ENCODE measurements around the gene ARHGEF4. TPM values are rescaled to one million over a fixed set of nuclear protein-coding genes. Genes with fewer than 3 reads are reported as not detected.
A peak's percentile ranks its signal among the peaks of the same experiment; 100 is the strongest.

The ARHGEF4 gene
- total and polyA plus RNA-seq, 2 experiments from 2014 or later = 26.0 to 82.2 TPM

DNA sequence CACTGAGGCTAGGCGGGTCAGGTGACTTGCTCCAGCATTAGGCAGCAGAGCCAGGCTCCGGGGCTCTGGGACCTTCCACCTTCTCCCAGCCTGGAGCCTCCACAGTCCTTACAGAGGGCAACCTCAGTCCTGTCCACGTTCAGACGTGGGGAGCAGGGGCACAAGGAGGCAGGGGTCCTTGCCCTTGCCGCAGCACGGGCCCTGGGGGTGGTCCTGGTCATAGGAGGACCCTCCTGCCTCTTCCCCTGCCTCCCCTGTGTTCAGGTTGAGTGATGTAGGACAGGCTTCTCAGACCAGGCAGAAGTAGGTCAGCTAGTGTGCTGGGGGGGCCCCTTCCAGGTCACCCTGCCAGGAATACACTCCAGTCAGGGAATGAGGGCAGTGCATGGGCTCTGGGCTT is 5.4 kb upstream of the ARHGEF4 start:
- Histone ChIP-seq H3K27me3 (peaks cover 12% of the 10 kb centered on the region), H3K9me3 (ENCODE audit: low read depth) (no peaks in the 10 kb centered on the region), H3K4me1 (ENCODE audit: low read depth) (no peaks in the 10 kb centered on the region), H3K4me3 (no peak overlapping the region), H3K27ac (no peak overlapping the region), H3K36me3 (no peaks in the 10 kb centered on the region)
- TF ChIP-seq, protein P1, sequence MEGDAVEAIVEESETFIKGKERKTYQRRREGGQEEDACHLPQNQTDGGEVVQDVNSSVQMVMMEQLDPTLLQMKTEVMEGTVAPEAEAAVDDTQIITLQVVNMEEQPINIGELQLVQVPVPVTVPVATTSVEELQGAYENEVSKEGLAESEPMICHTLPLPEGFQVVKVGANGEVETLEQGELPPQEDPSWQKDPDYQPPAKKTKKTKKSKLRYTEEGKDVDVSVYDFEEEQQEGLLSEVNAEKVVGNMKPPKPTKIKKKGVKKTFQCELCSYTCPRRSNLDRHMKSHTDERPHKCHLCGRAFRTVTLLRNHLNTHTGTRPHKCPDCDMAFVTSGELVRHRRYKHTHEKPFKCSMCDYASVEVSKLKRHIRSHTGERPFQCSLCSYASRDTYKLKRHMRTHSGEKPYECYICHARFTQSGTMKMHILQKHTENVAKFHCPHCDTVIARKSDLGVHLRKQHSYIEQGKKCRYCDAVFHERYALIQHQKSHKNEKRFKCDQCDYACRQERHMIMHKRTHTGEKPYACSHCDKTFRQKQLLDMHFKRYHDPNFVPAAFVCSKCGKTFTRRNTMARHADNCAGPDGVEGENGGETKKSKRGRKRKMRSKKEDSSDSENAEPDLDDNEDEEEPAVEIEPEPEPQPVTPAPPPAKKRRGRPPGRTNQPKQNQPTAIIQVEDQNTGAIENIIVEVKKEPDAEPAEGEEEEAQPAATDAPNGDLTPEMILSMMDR (IDR thresholded peaks at IDR 0.05; ENCODE audit: low read depth, low read length) = no peak
- DNase-seq (ENCODE audit: low read depth in 1 of 2, low spot score in 1 of 2) = no peak

DNA sequence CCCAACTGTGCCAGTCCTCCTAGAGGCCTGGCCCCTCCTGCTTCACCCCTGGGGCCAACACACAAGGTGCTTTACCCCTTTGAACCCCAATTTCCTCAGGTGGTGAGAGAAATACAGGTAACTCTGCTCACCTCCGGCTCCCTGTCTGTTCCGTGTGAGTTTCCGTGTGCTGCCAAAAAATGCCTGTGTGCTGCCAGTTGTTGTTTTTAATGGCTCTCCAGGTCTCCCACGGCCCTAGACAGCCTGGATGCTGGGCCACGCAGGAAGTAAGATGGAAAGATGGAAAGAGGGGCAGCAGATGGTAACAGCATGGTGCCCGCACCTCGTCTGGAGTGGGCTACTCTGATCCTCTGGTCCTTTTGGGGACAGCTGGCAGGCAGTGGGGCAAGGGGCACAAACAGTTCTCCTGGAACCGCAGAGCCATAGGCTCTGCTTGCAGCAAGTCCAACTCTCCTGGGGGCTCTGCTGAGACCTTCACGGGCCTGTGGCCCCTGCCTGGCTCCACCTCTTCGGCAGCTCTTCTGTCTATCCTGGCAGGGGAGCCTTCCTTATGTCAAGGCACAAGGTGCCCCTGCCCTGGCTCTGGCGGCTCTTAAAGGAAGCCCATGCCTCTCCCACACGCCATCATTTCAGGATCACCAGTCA is 4.3 kb upstream of the ARHGEF4 start:
- Histone ChIP-seq H3K4me1 (ENCODE audit: low read depth) (no peaks in the 10 kb centered on the region), H3K9me3 (ENCODE audit: low read depth) (no peaks in the 10 kb centered on the region), H3K4me3 (no peak overlapping the region), H3K27ac (no peak overlapping the region), H3K27me3 (peaks cover 23% of the 10 kb centered on the region), H3K36me3 (no peaks in the 10 kb centered on the region)
- no peak for DNase-seq (ENCODE audit: low read depth in 1 of 2, low spot score in 1 of 2)
- TF ChIP-seq, protein P1 (IDR thresholded peaks at IDR 0.05; ENCODE audit: low read depth, low read length) = no peak

GRCh38 chr2:130834091-130834930 is 2.4 kb upstream of the ARHGEF4 start:
- TF ChIP-seq, protein P1 (IDR thresholded peaks at IDR 0.05; ENCODE audit: low read depth, low read length) = no peak
- Histone ChIP-seq H3K9me3 (ENCODE audit: low read depth) (no peaks in the 10 kb centered on the region), H3K27ac (no peak overlapping the region), H3K4me3 (no peak overlapping the region), H3K27me3 (peaks cover 42% of the 10 kb centered on the region), H3K4me1 (ENCODE audit: low read depth) (no peaks in the 10 kb centered on the region), H3K36me3 (no peaks in the 10 kb centered on the region)
- peak; percentile 16 to 44 for DNase-seq (ENCODE audit: low read depth in 1 of 2, low spot score in 1 of 2)

- no peak overlapping the region for H3K4me3 ChIP-seq
- no peak for DNase-seq (ENCODE audit: low read depth in 1 of 2, low spot score in 1 of 2)
- no peaks in the 10 kb centered on the region for H3K36me3 ChIP-seq
- TF ChIP-seq, protein P1 (IDR thresholded peaks at IDR 0.05; ENCODE audit: low read depth, low read length) = no peak
- no peaks in the 10 kb centered on the region for H3K4me1 ChIP-seq (ENCODE audit: low read depth)
- no peaks in the 10 kb centered on the region for H3K9me3 ChIP-seq (ENCODE audit: low read depth)
- H3K27ac ChIP-seq = no peak overlapping the region
- H3K27me3 ChIP-seq = peaks cover 50% of the 10 kb centered on the region
Observed at GRCh38 chr2:130834931-130835765, 1.6 kb upstream of the ARHGEF4 start.

DNA sequence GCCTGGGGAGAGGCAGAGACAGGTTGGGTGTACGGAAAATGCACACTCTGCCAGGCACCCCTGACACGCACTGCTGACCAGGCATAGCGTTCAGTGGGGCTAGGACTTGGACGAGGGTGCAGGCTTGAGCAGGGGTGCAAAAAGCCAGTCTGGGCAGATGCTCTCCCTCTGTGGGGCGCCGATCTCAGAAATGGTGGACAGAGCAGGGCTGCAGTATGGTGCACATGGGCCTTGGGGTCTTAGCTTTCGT is 1.0 kb upstream of the ARHGEF4 start:
- Histone ChIP-seq H3K27ac (no peak overlapping the region), H3K4me3 (no peak overlapping the region), H3K27me3 (peaks cover 55% of the 10 kb centered on the region), H3K9me3 (ENCODE audit: low read depth) (no peaks in the 10 kb centered on the region), H3K4me1 (ENCODE audit: low read depth) (no peaks in the 10 kb centered on the region), H3K36me3 (no peaks in the 10 kb centered on the region)
- DNase-seq (ENCODE audit: low read depth in 1 of 2, low spot score in 1 of 2) = no peak
- TF ChIP-seq, protein P1 (IDR thresholded peaks at IDR 0.05; ENCODE audit: low read depth, low read length) = no peak
